ENCODE measurements around the gene TAS2R3.

DNA sequence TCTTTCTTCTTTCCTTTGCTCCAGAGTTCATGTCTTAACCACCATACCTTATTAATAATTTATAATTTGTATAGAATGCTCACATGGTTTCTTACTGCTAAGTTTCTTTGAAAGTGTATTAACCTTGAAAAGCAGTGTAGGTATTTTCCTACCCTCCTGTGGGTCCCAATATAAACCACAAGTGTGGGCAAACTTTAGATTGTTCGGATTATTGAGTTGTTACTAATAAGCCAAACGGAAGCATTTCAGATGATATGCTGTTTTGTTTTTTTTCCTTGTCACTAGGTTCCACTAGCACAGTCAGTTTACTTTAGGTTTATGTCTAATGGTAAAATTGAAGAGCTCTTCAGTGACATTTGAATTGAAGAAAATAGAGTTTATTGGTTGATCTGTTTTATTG, 15.5 kb upstream of the TAS2R3 start:
- TF ChIP-seq POLR2A (IDR thresholded peaks at IDR 0.05) (no peak), POLR2AphosphoS5 (IDR thresholded peaks at IDR 0.05) (no peak)
- TF ChIP-seq, protein P1, sequence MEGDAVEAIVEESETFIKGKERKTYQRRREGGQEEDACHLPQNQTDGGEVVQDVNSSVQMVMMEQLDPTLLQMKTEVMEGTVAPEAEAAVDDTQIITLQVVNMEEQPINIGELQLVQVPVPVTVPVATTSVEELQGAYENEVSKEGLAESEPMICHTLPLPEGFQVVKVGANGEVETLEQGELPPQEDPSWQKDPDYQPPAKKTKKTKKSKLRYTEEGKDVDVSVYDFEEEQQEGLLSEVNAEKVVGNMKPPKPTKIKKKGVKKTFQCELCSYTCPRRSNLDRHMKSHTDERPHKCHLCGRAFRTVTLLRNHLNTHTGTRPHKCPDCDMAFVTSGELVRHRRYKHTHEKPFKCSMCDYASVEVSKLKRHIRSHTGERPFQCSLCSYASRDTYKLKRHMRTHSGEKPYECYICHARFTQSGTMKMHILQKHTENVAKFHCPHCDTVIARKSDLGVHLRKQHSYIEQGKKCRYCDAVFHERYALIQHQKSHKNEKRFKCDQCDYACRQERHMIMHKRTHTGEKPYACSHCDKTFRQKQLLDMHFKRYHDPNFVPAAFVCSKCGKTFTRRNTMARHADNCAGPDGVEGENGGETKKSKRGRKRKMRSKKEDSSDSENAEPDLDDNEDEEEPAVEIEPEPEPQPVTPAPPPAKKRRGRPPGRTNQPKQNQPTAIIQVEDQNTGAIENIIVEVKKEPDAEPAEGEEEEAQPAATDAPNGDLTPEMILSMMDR (IDR thresholded peaks at IDR 0.05): no peak
